ENCODE measurements around the gene EYS. TPM values are rescaled to one million over a fixed set of nuclear protein-coding genes. Genes with fewer than 3 reads are reported as not detected.

Gene EYS
- total and polyA plus RNA-seq, 9 of the 15 experiments (the other 6 are each of a cell fraction or from before 2014, with no cell fraction given) = 0.03 to 0.36 (median 0.10) TPM; not detected in 2

DNA sequence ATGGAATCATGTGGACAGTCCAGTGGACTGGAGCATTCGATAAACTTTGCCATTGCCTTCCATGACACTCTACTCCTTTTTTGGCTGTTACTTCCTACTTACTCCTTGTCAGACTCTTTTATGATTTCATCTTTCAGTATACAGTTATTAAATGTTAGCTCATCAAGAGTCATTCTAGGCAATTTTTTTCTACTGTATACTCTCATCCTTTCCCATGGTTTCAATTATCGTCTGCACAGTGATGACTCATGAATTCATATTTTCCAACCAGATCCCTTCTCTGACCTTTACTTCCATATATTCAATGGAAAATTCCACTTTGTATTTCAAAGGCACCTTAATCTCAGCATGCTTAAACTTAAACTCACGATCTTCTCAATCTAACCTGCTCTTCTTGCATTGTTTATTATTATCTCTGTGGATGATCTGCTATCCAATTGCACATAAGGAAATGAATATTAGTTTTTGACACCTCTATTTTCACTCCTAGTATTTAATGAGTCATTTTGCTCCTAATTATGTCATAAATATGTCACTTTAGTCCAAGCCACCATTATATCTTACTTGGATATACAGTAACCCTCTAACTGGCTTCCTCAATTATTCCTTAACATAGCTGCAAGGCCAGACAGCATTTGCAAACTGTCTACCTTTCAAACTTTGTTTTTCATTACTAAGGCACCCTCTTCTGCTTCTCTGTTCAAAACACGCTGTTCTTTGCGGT is 1643.9 kb downstream of the EYS start (continued):
- TF ChIP-seq MYBL2 (IDR thresholded peaks at IDR 0.05; ENCODE audit: low read depth) = no peak
- no peak for TF ChIP-seq MYBL2 (CRISPR knock-in tag; IDR thresholded peaks at IDR 0.05; ENCODE audit: borderline replicate concordance)
- no peak for TF ChIP-seq NFIX (CRISPR knock-in tag; IDR thresholded peaks at IDR 0.05; ENCODE audit: low read depth)
- no peak for TF ChIP-seq ZNF224 (CRISPR knock-in tag; IDR thresholded peaks at IDR 0.05)
- no peak for TF ChIP-seq NCOA6 (IDR thresholded peaks at IDR 0.05)
- TF ChIP-seq PHF21A (IDR thresholded peaks at IDR 0.05; ENCODE audit: borderline replicate concordance, low read depth) = no peak
- TF ChIP-seq, protein P1, sequence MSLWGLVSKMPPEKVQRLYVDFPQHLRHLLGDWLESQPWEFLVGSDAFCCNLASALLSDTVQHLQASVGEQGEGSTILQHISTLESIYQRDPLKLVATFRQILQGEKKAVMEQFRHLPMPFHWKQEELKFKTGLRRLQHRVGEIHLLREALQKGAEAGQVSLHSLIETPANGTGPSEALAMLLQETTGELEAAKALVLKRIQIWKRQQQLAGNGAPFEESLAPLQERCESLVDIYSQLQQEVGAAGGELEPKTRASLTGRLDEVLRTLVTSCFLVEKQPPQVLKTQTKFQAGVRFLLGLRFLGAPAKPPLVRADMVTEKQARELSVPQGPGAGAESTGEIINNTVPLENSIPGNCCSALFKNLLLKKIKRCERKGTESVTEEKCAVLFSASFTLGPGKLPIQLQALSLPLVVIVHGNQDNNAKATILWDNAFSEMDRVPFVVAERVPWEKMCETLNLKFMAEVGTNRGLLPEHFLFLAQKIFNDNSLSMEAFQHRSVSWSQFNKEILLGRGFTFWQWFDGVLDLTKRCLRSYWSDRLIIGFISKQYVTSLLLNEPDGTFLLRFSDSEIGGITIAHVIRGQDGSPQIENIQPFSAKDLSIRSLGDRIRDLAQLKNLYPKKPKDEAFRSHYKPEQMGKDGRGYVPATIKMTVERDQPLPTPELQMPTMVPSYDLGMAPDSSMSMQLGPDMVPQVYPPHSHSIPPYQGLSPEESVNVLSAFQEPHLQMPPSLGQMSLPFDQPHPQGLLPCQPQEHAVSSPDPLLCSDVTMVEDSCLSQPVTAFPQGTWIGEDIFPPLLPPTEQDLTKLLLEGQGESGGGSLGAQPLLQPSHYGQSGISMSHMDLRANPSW (CRISPR knock-in tag; IDR thresholded peaks at IDR 0.05) = no peak

DNA sequence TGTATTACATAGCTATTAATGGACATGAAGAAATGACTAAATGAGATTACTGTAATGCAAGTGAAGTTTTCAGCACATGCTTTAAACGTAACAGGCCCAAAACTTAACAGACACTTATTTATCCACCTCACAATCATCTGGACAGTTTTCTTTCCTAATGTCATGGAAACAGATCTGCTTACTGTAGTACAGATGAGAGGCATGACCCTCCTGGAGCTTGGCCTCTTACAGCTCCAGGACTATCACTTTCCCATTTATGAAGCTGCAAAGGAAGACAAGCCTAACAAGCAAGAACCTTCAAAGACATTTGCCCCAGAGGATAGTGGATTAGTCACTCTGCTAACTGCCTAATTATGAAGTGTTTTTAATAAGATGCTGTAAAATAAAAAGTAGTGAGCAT is 1652.2 kb downstream of the EYS start:
- FAIRE-seq (no peak), ATAC-seq (no peak), DNase-seq (ENCODE audit: extremely low read depth in 1 of 4, low spot score in 3 of 4) (no peak)
- intact Hi-C loops (cut with micrococcal nuclease) (no loop called here), in situ Hi-C loops (cut with MboI) (no loop called here)
- Histone ChIP-seq H2AFZ (ENCODE audit: low read depth, low read length) (no peak overlapping the region), H3K79me2 (ENCODE audit: control insufficient read depth, insufficient read depth, low read length) (no peaks in the 10 kb centered on the region), H3K9me1 (ENCODE audit: control insufficient read depth, insufficient read depth, low read length) (no peaks in the 10 kb centered on the region), H3K4me2 (ENCODE audit: insufficient read depth, low read length) (no peak overlapping the region), H3K4me1 (replicated peaks in 1 of 2; ENCODE audit: control insufficient read depth in 2 of 2, insufficient read depth in 2 of 2, low read length in 2 of 2) (no peaks in the 10 kb centered on the region), H3K27me3 (ENCODE audit: control insufficient read depth in 2 of 2, insufficient read depth in 2 of 2, low read length in 2 of 2) (no peaks in the 10 kb centered on the region), H3K27ac (ENCODE audit: extremely low read depth, low read depth, low read length) (no peak overlapping the region), H4K20me1 (replicated peaks; ENCODE audit: control insufficient read depth, insufficient read depth, low read length) (no peaks in the 10 kb centered on the region), H3K4me3 (no peak overlapping the region), H3K36me3 (ENCODE audit: control insufficient read depth, insufficient read depth, low read length) (no peaks in the 10 kb centered on the region), H3K9me3 (replicated peaks; ENCODE audit: control insufficient read depth, insufficient read depth, low read depth, low read length) (no peaks in the 10 kb centered on the region), H3K9ac (ENCODE audit: insufficient read depth in 1 of 2, low read depth in 2 of 2, low read length in 2 of 2) (no peak overlapping the region)
- POLR2A ChIA-PET = no interaction called here
- no TSS peak for BruUV-seq (replicated peaks)
- WGBS (ENCODE audit: insufficient coverage, low coverage, missing lambda C conversion rate) = 7% methylated on average over 1 of the region's 1 CpG
- CTCF ChIA-PET (ENCODE audit: low intra/inter-chr PET ratio) = no interaction called here
- no peak for TF ChIP-seq BDP1 (IDR thresholded peaks at IDR 0.05; ENCODE audit: insufficient read depth, insufficient read length)
- TF ChIP-seq, protein P2, sequence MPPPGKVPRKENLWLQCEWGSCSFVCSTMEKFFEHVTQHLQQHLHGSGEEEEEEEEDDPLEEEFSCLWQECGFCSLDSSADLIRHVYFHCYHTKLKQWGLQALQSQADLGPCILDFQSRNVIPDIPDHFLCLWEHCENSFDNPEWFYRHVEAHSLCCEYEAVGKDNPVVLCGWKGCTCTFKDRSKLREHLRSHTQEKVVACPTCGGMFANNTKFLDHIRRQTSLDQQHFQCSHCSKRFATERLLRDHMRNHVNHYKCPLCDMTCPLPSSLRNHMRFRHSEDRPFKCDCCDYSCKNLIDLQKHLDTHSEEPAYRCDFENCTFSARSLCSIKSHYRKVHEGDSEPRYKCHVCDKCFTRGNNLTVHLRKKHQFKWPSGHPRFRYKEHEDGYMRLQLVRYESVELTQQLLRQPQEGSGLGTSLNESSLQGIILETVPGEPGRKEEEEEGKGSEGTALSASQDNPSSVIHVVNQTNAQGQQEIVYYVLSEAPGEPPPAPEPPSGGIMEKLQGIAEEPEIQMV (tag; conservative IDR thresholded peaks at IDR 0.05; ENCODE audit: low read depth) = no peak
- no peak for TF ChIP-seq CSDE1 (IDR thresholded peaks at IDR 0.05)
- no peak for TF ChIP-seq ZNF778 (CRISPR knock-in tag; IDR thresholded peaks at IDR 0.05)
- TF ChIP-seq RFX1 (IDR thresholded peaks at IDR 0.05) = no peak
- TF ChIP-seq NEUROD1 (IDR thresholded peaks at IDR 0.05; ENCODE audit: borderline replicate concordance, low read depth, low read length, partially characterized antibody) = no peak
- no peak for TF ChIP-seq SMAD4 (CRISPR knock-in tag; conservative IDR thresholded peaks at IDR 0.05)
- TF ChIP-seq, protein P3, sequence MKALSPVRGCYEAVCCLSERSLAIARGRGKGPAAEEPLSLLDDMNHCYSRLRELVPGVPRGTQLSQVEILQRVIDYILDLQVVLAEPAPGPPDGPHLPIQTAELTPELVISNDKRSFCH (CRISPR knock-in tag; IDR thresholded peaks at IDR 0.05) = no peak
- TF ChIP-seq, protein P3 (tag; IDR thresholded peaks at IDR 0.05) = no peak
- no peak for TF ChIP-seq TAF15 (IDR thresholded peaks at IDR 0.05; ENCODE audit: low read depth, low read length)
